Measurements from ENCODE around the gene PLD2.

DNA sequence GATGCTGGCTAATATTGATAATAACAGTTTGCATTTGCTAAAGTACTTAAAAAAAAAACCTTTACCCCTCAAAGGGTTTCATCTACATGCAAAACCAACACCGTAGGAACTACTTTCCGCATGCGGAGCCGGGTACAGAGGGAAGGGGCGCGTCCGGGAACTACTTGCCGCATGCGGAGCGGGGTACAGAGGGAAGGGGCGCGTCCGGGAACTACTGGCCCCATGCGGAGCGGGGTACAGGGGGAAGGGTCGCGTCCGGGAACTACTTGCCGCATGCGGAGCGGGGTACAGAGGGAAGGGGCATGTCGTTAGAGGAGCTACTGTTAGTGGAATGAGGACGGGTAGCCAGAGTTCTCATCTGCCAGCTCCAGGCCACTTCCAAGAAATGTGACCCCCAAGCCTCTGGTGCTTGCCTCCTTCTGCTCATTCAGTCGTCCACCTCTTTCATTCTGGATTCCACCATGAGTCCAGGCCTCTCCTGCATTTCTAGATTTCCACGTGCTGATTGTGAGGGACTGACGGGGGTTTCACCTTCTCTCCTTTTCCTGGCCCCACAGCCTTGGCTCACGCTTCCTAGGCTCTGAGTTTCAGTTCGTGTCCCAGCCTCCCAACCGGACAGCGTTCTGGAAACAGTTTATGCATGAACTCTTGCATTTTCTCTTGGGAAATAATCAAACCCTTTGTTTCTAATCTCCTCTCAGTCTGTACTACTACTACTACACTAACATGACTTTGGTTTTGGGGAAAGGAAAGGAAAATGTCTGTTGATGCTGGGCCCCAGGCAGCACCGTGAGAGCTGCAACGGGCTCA is 53.1 kb downstream of the PLD2 start:
- TF ChIP-seq EZH2 (IDR thresholded peaks at IDR 0.05) = no peak
- TF ChIP-seq FOXP2 (optimal IDR thresholded peaks at IDR 0.05; ENCODE audit: control extremely low read depth, extremely low read length, insufficient read depth) = no peak
- TF ChIP-seq POLR2AphosphoS5 (IDR thresholded peaks at IDR 0.05; ENCODE audit: borderline replicate concordance, low read depth, low read length) = no peak

All from SK-N-MC (cell line).